Neural crest cell (in vitro differentiated cells): ENCODE results near the gene OLFML2A. TPM values are rescaled to one million over a fixed set of nuclear protein-coding genes. Genes with fewer than 3 reads are reported as not detected.
A peak's percentile ranks its signal among the peaks of the same experiment; 100 is the strongest.

Experiments used
- DNase-seq: peaks from one replicate; pipeline ENCODE4 v3.0.0; 2021; ENCODE audit warnings: low read depth, mixed read lengths, low spot score
- H3K27ac Mint-ChIP-seq: one replicate; pipeline ENCODE4 v1.8.0; 2021; ENCODE audit warnings: mild to moderate bottlenecking, mixed read lengths; ENCODE audit not compliant: unreplicated experiment
- H3K27me3 Mint-ChIP-seq: 2 replicates; pipeline ENCODE4 v1.8.0; 2021; ENCODE audit warnings: low read depth, mild to moderate bottlenecking, mixed read lengths
- H3K36me3 Mint-ChIP-seq: 2 replicates; pipeline ENCODE4 v1.8.0; 2021; ENCODE audit warnings: low read depth, mild to moderate bottlenecking, mixed read lengths
- H3K4me1 Mint-ChIP-seq: 2 replicates; pipeline ENCODE4 v1.8.0; 2021; ENCODE audit warnings: mixed read lengths
- H3K4me3 Mint-ChIP-seq: one replicate; pipeline ENCODE4 v1.8.0; 2021; ENCODE audit warnings: mild to moderate bottlenecking, mixed read lengths
- H3K9me3 Mint-ChIP-seq: 2 replicates; pipeline ENCODE4 v1.8.0; 2021; ENCODE audit warnings: mixed read lengths
- CTCF ChIP-seq: fragments of 200-600 bp; sonication (generic); conservative IDR thresholded peaks from 2 replicates; pipeline ENCODE4 v1.5.0; 2021; ENCODE audit warnings: antibody characterized with exemption, mild to moderate bottlenecking
- total RNA-seq: library from RNA; stranded (reverse); gene quantifications from 2 replicates; pipeline ENCODE4 v1.2.1, GENCODE V29; 2021

Gene OLFML2A
- total RNA-seq, 1 donor from 2014 or later: 0.14 TPM

- peaks cover 5% of the 10 kb centered on the region for H3K27me3 Mint-ChIP-seq
- DNase-seq: no peak
- no peak for TF ChIP-seq CTCF
- H3K4me3 Mint-ChIP-seq: peak overlapping the region; percentile 95
- no peak overlapping the region for H3K27ac Mint-ChIP-seq
- H3K4me1 Mint-ChIP-seq: peaks cover 39% of the 10 kb centered on the region
- peaks cover 21% of the 10 kb centered on the region for H3K36me3 Mint-ChIP-seq
- no peaks in the 10 kb centered on the region for H3K9me3 Mint-ChIP-seq
Measured at GRCh38 chr9:124858330-124859046, 81.6 kb downstream of the OLFML2A start.

- Mint-ChIP-seq H3K36me3 (peaks cover 21% of the 10 kb centered on the region), H3K27me3 (peaks cover 3% of the 10 kb centered on the region), H3K4me1 (peaks cover 40% of the 10 kb centered on the region), H3K9me3 (no peaks in the 10 kb centered on the region), H3K27ac (peak overlapping the region; percentile 83), H3K4me3 (peak overlapping the region; percentile 95)
- TF ChIP-seq CTCF: no peak
- DNase-seq: no peak
Measured at GRCh38 chr9:124859803-124860581, 83.1 kb downstream of the OLFML2A start.

- no peak for TF ChIP-seq CTCF
- Mint-ChIP-seq H3K9me3 (no peaks in the 10 kb centered on the region), H3K27me3 (no peaks in the 10 kb centered on the region), H3K27ac (peak overlapping the region; percentile 94), H3K4me1 (peaks cover 37% of the 10 kb centered on the region), H3K36me3 (peaks cover 21% of the 10 kb centered on the region), H3K4me3 (peak overlapping the region; percentile 95)
- no peak for DNase-seq
Measured at GRCh38 chr9:124860582-124861341, 83.8 kb downstream of the OLFML2A start.

- H3K27me3 Mint-ChIP-seq: no peaks in the 10 kb centered on the region
- H3K9me3 Mint-ChIP-seq: no peaks in the 10 kb centered on the region
- H3K4me1 Mint-ChIP-seq: peaks cover 37% of the 10 kb centered on the region
- no peak for TF ChIP-seq CTCF
- H3K27ac Mint-ChIP-seq: peak within 1 kb of the TSS; percentile 99
- DNase-seq: peak; percentile 93
- H3K36me3 Mint-ChIP-seq: peaks cover 21% of the 10 kb centered on the region
- peak within 1 kb of the TSS; percentile 95 for H3K4me3 Mint-ChIP-seq
Measured at GRCh38 chr9:124861342-124862229, 84.7 kb downstream of the OLFML2A start, which contains the start of the genes ARPC5L and RPL35. Gene ARPC5L, plus strand, starts transcription at chr9:124862130. Its CDS starts 7,161 bp downstream, at chr9:124869291. Gene RPL35, minus strand, starts transcription at chr9:124861957. Its CDS starts 45 bp downstream, at chr9:124861912.
